SK-N-SH treated with all-trans-retinoic acid at 6 μM for 48 hours (cell line): Measurements from ENCODE around the gene ANKMY2.

ENCODE experiments used
- ATAC-seq: fragments of 200-7000 bp; cut with Tn5 transposase; 3 replicates; pipeline ENCODE4 v1.9.1; 2020; ENCODE audit warnings: mild to moderate bottlenecking, moderate library complexity
- ARNTL ChIP-seq: fragments of 450-650 bp; formaldehyde crosslinking; IDR thresholded peaks from 2 replicates; pipeline ENCODE4 v1.5.0; 2020; ENCODE audit warnings: low read depth, mild to moderate bottlenecking, moderate library complexity, borderline replicate concordance
- BACH2 ChIP-seq: fragments of 250-450 bp; sonication (Bioruptor Pico); IDR thresholded peaks from 2 replicates; pipeline ENCODE4 v1.9.0; 2021; ENCODE audit warnings: mild to moderate bottlenecking, borderline replicate concordance
- CSDC2 ChIP-seq: fragments of 250-450 bp; sonication (Bioruptor Pico); IDR thresholded peaks from 2 replicates; pipeline ENCODE4 v1.5.0; 2020; ENCODE audit warnings: mild to moderate bottlenecking, moderate library complexity
- OSR1 ChIP-seq: fragments of 250-450 bp; sonication (Bioruptor Pico); IDR thresholded peaks from 2 replicates; pipeline ENCODE4 v1.8.0; 2022; ENCODE audit warnings: moderate library complexity, mild to moderate bottlenecking, inconsistent platforms
- PPARA ChIP-seq: fragments of 250-450 bp; sonication (Bioruptor Pico); IDR thresholded peaks from 2 replicates; pipeline ENCODE4 v1.5.0; 2020; ENCODE audit warnings: mild to moderate bottlenecking, borderline replicate concordance
- RARB ChIP-seq: fragments of 250-450 bp; sonication (Bioruptor Pico); IDR thresholded peaks from 2 replicates; pipeline ENCODE4 v1.8.0; 2021; ENCODE audit warnings: mild to moderate bottlenecking, moderate library complexity
- SNAI2 ChIP-seq: fragments of 250-450 bp; sonication (Bioruptor Pico); IDR thresholded peaks from 2 replicates; pipeline ENCODE4 v1.5.0; 2020; ENCODE audit warnings: mild to moderate bottlenecking, moderate library complexity
- TCF4 ChIP-seq: fragments of 250-450 bp; sonication (Bioruptor Pico); IDR thresholded peaks from 2 replicates; pipeline ENCODE4 v1.8.0; 2021; ENCODE audit warnings: mild to moderate bottlenecking, moderate library complexity, borderline replicate concordance
- TOX ChIP-seq: fragments of 250-450 bp; sonication (Bioruptor Pico); IDR thresholded peaks from 2 replicates; pipeline ENCODE4 v1.8.0; 2021; ENCODE audit warnings: mild to moderate bottlenecking, moderate library complexity, borderline replicate concordance
- ZC3H10 ChIP-seq: fragments of 250-450 bp; sonication (Bioruptor Pico); IDR thresholded peaks from 2 replicates; pipeline ENCODE4 v1.5.1; 2021; ENCODE audit warnings: mild to moderate bottlenecking, moderate library complexity
- ZFP3 ChIP-seq: fragments of 250-450 bp; sonication (Bioruptor Pico); IDR thresholded peaks from 2 replicates; pipeline ENCODE4 v1.5.0; 2020; ENCODE audit warnings: mild to moderate bottlenecking, moderate library complexity
- ZFP30 ChIP-seq: fragments of 450-650 bp; formaldehyde crosslinking; IDR thresholded peaks from 2 replicates; pipeline ENCODE4 v1.5.0; 2022; ENCODE audit warnings: mild to moderate bottlenecking, moderate library complexity
- ZNF565 ChIP-seq: fragments of 450-650 bp; formaldehyde crosslinking; conservative IDR thresholded peaks from 2 replicates; pipeline ENCODE4 v1.5.0; 2020; ENCODE audit warnings: low read depth, mild to moderate bottlenecking, moderate library complexity
- ZNF70 ChIP-seq: fragments of 450-650 bp; formaldehyde crosslinking; IDR thresholded peaks from 2 replicates; pipeline ENCODE4 v1.5.0; 2020; ENCODE audit warnings: mild to moderate bottlenecking, moderate library complexity
- ZNF8 ChIP-seq: fragments of 450-650 bp; formaldehyde crosslinking; IDR thresholded peaks from 2 replicates; pipeline ENCODE4 v1.5.0; 2020; ENCODE audit warnings: mild to moderate bottlenecking, moderate library complexity
- TF ChIP-seq, protein P1 (sequence below): fragments of 250-450 bp; sonication (Bioruptor Pico); IDR thresholded peaks from 2 replicates; pipeline ENCODE4 v1.8.0; 2020; ENCODE audit warnings: mild to moderate bottlenecking, moderate library complexity, borderline replicate concordance
- TF ChIP-seq, protein P2 (sequence below): fragments of 250-450 bp; sonication (Bioruptor Pico); IDR thresholded peaks from 2 replicates; pipeline ENCODE4 v1.5.0; 2020; ENCODE audit warnings: mild to moderate bottlenecking, moderate library complexity
- TF ChIP-seq, protein P3 (sequence below): fragments of 250-450 bp; sonication (Bioruptor Pico); IDR thresholded peaks from 2 replicates; pipeline ENCODE4 v1.5.1; 2021; ENCODE audit warnings: mild to moderate bottlenecking, moderate library complexity
- TF ChIP-seq, protein P4 (sequence below): fragments of 250-450 bp; sonication (Bioruptor Pico); IDR thresholded peaks from 2 replicates; pipeline ENCODE4 v1.5.1; 2020; ENCODE audit warnings: low read depth, mild to moderate bottlenecking, moderate library complexity

The ANKMY2 gene

DNA sequence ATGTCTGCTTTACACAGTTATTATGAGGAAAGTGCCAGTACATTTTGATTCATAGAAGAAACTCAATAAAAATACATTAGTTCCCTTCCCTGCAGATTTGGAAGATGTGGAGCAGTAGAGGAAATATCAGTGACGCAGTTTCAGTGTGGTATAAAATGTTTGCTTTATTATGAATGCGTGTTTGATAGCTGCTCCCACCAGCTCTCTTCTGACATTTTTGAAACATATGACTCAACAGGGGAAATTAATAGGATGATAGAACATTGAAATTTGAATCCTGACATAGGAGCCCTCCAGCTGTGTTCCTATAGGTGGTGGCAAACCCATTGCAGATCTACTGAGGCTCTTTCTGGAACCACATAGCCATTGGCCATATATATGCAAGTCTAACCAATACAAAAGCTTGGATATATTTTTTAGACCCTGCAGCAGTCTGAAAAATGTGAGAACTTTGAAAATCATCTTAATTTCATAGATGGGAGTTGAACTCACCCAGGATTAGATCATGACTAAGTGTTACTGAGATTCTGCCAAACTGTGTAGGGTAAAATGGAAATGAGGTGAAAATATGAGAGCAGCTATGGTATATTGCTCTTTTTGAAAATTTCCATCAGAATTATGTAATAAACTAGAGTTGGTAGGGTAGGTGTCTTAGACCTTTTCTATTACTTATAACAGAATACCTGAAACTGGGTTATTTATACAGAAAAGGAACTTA is 48.2 kb upstream of the ANKMY2 start:
- no peak for ATAC-seq
- TF ChIP-seq CSDC2, result no peak
- TF ChIP-seq, protein P1, sequence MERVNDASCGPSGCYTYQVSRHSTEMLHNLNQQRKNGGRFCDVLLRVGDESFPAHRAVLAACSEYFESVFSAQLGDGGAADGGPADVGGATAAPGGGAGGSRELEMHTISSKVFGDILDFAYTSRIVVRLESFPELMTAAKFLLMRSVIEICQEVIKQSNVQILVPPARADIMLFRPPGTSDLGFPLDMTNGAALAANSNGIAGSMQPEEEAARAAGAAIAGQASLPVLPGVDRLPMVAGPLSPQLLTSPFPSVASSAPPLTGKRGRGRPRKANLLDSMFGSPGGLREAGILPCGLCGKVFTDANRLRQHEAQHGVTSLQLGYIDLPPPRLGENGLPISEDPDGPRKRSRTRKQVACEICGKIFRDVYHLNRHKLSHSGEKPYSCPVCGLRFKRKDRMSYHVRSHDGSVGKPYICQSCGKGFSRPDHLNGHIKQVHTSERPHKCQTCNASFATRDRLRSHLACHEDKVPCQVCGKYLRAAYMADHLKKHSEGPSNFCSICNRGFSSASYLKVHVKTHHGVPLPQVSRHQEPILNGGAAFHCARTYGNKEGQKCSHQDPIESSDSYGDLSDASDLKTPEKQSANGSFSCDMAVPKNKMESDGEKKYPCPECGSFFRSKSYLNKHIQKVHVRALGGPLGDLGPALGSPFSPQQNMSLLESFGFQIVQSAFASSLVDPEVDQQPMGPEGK (CRISPR knock-in tag), result no peak
- no peak for TF ChIP-seq ZNF70 (CRISPR knock-in tag)
- TF ChIP-seq, protein P2, sequence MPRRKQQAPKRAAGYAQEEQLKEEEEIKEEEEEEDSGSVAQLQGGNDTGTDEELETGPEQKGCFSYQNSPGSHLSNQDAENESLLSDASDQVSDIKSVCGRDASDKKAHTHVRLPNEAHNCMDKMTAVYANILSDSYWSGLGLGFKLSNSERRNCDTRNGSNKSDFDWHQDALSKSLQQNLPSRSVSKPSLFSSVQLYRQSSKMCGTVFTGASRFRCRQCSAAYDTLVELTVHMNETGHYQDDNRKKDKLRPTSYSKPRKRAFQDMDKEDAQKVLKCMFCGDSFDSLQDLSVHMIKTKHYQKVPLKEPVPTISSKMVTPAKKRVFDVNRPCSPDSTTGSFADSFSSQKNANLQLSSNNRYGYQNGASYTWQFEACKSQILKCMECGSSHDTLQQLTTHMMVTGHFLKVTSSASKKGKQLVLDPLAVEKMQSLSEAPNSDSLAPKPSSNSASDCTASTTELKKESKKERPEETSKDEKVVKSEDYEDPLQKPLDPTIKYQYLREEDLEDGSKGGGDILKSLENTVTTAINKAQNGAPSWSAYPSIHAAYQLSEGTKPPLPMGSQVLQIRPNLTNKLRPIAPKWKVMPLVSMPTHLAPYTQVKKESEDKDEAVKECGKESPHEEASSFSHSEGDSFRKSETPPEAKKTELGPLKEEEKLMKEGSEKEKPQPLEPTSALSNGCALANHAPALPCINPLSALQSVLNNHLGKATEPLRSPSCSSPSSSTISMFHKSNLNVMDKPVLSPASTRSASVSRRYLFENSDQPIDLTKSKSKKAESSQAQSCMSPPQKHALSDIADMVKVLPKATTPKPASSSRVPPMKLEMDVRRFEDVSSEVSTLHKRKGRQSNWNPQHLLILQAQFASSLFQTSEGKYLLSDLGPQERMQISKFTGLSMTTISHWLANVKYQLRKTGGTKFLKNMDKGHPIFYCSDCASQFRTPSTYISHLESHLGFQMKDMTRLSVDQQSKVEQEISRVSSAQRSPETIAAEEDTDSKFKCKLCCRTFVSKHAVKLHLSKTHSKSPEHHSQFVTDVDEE (CRISPR knock-in tag), result no peak
- no peak for TF ChIP-seq ARNTL
- TF ChIP-seq, protein P3, sequence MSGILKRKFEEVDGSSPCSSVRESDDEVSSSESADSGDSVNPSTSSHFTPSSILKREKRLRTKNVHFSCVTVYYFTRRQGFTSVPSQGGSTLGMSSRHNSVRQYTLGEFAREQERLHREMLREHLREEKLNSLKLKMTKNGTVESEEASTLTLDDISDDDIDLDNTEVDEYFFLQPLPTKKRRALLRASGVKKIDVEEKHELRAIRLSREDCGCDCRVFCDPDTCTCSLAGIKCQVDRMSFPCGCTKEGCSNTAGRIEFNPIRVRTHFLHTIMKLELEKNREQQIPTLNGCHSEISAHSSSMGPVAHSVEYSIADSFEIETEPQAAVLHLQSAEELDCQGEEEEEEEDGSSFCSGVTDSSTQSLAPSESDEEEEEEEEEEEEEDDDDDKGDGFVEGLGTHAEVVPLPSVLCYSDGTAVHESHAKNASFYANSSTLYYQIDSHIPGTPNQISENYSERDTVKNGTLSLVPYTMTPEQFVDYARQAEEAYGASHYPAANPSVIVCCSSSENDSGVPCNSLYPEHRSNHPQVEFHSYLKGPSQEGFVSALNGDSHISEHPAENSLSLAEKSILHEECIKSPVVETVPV (CRISPR knock-in tag), result no peak
- no peak for TF ChIP-seq ZFP3 (CRISPR knock-in tag)
- TF ChIP-seq TCF4 (CRISPR knock-in tag), result no peak
- no peak for TF ChIP-seq ZNF8 (CRISPR knock-in tag)
- TF ChIP-seq ZC3H10, result no peak
- no peak for TF ChIP-seq BACH2
- TF ChIP-seq ZFP30 (CRISPR knock-in tag), result no peak

DNA sequence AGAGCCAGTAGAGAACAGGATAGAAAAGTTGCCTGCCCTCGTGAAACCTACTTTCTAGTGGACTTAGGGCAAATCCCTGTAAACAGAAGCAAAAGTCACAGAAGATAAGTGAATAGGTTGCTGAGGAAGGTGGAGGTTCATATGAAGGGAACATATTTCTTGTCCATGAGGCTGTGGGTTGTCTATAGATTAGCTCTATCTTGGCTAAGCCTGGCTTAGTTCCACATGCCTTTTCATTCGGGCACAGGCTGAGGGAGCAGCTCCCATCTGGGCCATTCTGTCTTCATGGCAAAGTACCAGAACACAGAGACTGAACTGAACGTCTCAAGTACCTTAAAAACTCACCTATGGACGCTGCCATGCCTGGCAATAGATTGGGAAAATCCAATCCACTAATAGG is 45.7 kb upstream of the ANKMY2 start:
- TF ChIP-seq, protein P2 (CRISPR knock-in tag), result no peak
- TF ChIP-seq, protein P1 (CRISPR knock-in tag), result no peak
- TF ChIP-seq TOX (no peak), SNAI2 (CRISPR knock-in tag) (no peak), CSDC2 (no peak), PPARA (no peak), OSR1 (CRISPR knock-in tag) (no peak), ZNF70 (CRISPR knock-in tag) (no peak), ZFP3 (CRISPR knock-in tag) (no peak), ZFP30 (CRISPR knock-in tag) (no peak), RARB (CRISPR knock-in tag) (no peak), ZNF565 (CRISPR knock-in tag) (no peak), ZNF8 (CRISPR knock-in tag) (no peak)
- TF ChIP-seq, protein P4, sequence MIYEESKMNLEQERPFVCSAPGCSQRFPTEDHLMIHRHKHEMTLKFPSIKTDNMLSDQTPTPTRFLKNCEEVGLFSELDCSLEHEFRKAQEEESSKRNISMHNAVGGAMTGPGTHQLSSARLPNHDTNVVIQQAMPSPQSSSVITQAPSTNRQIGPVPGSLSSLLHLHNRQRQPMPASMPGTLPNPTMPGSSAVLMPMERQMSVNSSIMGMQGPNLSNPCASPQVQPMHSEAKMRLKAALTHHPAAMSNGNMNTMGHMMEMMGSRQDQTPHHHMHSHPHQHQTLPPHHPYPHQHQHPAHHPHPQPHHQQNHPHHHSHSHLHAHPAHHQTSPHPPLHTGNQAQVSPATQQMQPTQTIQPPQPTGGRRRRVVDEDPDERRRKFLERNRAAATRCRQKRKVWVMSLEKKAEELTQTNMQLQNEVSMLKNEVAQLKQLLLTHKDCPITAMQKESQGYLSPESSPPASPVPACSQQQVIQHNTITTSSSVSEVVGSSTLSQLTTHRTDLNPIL (CRISPR knock-in tag), result no peak
- TF ChIP-seq, protein P3 (CRISPR knock-in tag), result no peak
- no peak for ATAC-seq
